Measurements from ENCODE around the gene CAMK2N1. TPM values are rescaled to one million over a fixed set of nuclear protein-coding genes. Genes with fewer than 3 reads are reported as not detected.

CAMK2N1 gene
- total and polyA plus RNA-seq, 4 donors = 12.3 to 15.1 (median 13.9) TPM

GRCh38 chr1:20466273-20466672, 19.7 kb downstream of the CAMK2N1 start:
- no peaks in the 10 kb centered on the region for H3K27me3 ChIP-seq (ENCODE audit: control insufficient read depth in 4 of 4, insufficient read depth in 4 of 4, low read length in 3 of 4)
- 79% methylated on average over 9 of the region's 9 CpGs for WGBS
- no peak for TF ChIP-seq TAF1 (conservative IDR thresholded peaks at IDR 0.05)
- TF ChIP-seq REST (IDR thresholded peaks at IDR 0.05) = no peak
- TF ChIP-seq FOXA1 (IDR thresholded peaks at IDR 0.05) = no peak
- no peak for TF ChIP-seq YY1 (IDR thresholded peaks at IDR 0.05)
- TF ChIP-seq EGR1 (IDR thresholded peaks at IDR 0.05; ENCODE audit: low read depth in 2 of 2) = no peak
- TF ChIP-seq ATF3 (IDR thresholded peaks at IDR 0.05) = no peak
- TF ChIP-seq NR2F2 (IDR thresholded peaks at IDR 0.05) = no peak
- TF ChIP-seq ZBTB33 (IDR thresholded peaks at IDR 0.05) = no peak
- no peak for TF ChIP-seq HNF4G (IDR thresholded peaks at IDR 0.05)
- no peak for TF ChIP-seq CTCF (IDR thresholded peaks at IDR 0.05; ENCODE audit: low read depth, low read length, missing input control)
- TF ChIP-seq SP1 (IDR thresholded peaks at IDR 0.05) = no peak
- no peak for TF ChIP-seq MAX (IDR thresholded peaks at IDR 0.05)
- no peak for TF ChIP-seq RAD21 (IDR thresholded peaks at IDR 0.05)
- no peak for TF ChIP-seq HNF4A (conservative IDR thresholded peaks at IDR 0.05)
- TF ChIP-seq JUND (IDR thresholded peaks at IDR 0.05) = no peak
- TF ChIP-seq FOXA2 (IDR thresholded peaks at IDR 0.05) = no peak
- DNase-seq (ENCODE audit: low spot score) = no peak
- peaks cover 0 to 6% (median 0%) of the 10 kb centered on the region in 4 donors for H3K4me1 ChIP-seq (ENCODE audit: control insufficient read depth in 4 of 4, insufficient read depth in 4 of 4, low read length in 3 of 4)
- H3K36me3 ChIP-seq (ENCODE audit: control insufficient read depth in 4 of 4, insufficient read depth in 3 of 4, low read depth in 1 of 4, low read length in 3 of 4) = no peaks in the 10 kb centered on the region
- no peak overlapping the region for H3K4me3 ChIP-seq (ENCODE audit: low read depth in 1 of 3, low read length in 3 of 3)
- H3K9me3 ChIP-seq (ENCODE audit: control insufficient read depth in 4 of 4, low read length in 3 of 4) = no peaks in the 10 kb centered on the region
- H3K9ac ChIP-seq (ENCODE audit: low read depth in 1 of 2, low read length in 2 of 2) = no peak overlapping the region
- no peak overlapping the region for H3K27ac ChIP-seq (ENCODE audit: low read depth in 1 of 2, low read length in 2 of 2)

GRCh38 chr1:20465187-20465586, 20.8 kb downstream of the CAMK2N1 start:
- no peak overlapping the region for H3K9ac ChIP-seq (ENCODE audit: low read depth in 1 of 2, low read length in 2 of 2)
- WGBS = 83% methylated on average over 5 of the region's 5 CpGs
- no peak overlapping the region for H3K27ac ChIP-seq (ENCODE audit: low read depth in 1 of 2, low read length in 2 of 2)
- H3K27me3 ChIP-seq (ENCODE audit: control insufficient read depth in 4 of 4, insufficient read depth in 4 of 4, low read length in 3 of 4) = no peaks in the 10 kb centered on the region
- no peak overlapping the region for H3K4me3 ChIP-seq (ENCODE audit: low read depth in 1 of 3, low read length in 3 of 3)
- no peaks in the 10 kb centered on the region for H3K36me3 ChIP-seq (ENCODE audit: control insufficient read depth in 4 of 4, insufficient read depth in 3 of 4, low read depth in 1 of 4, low read length in 3 of 4)
- H3K9me3 ChIP-seq (ENCODE audit: control insufficient read depth in 4 of 4, low read length in 3 of 4) = no peaks in the 10 kb centered on the region
- peaks cover 0 to 1% (median 0%) of the 10 kb centered on the region in 4 donors for H3K4me1 ChIP-seq (ENCODE audit: control insufficient read depth in 4 of 4, insufficient read depth in 4 of 4, low read length in 3 of 4)
- no peak for DNase-seq (ENCODE audit: low spot score)
- TF ChIP-seq NR2F2 (IDR thresholded peaks at IDR 0.05) = no peak
- no peak for TF ChIP-seq SP1 (IDR thresholded peaks at IDR 0.05)
- TF ChIP-seq EGR1 (IDR thresholded peaks at IDR 0.05; ENCODE audit: low read depth in 2 of 2) = no peak
- TF ChIP-seq RXRA (IDR thresholded peaks at IDR 0.05) = no peak
- TF ChIP-seq ATF3 (IDR thresholded peaks at IDR 0.05) = no peak
- no peak for TF ChIP-seq REST (IDR thresholded peaks at IDR 0.05)
- no peak for TF ChIP-seq FOXA1 (IDR thresholded peaks at IDR 0.05)
- TF ChIP-seq RAD21 (IDR thresholded peaks at IDR 0.05) = no peak
- TF ChIP-seq HNF4G (IDR thresholded peaks at IDR 0.05) = no peak
- no peak for TF ChIP-seq ZBTB33 (IDR thresholded peaks at IDR 0.05)
- TF ChIP-seq GABPA (IDR thresholded peaks at IDR 0.05 in 1 of 2, conservative IDR thresholded peaks at IDR 0.05 in 1 of 2) = no peak
